Measurements from ENCODE around the gene NT5C. TPM values are rescaled to one million over a fixed set of nuclear protein-coding genes. Genes with fewer than 3 reads are reported as not detected.

Gene NT5C
- total RNA-seq, 1 donor from 2014 or later: 66.6 TPM

- ATAC-seq: peak; percentile 43
Measured at GRCh38 chr17:75114552-75115314, 16.8 kb downstream of the NT5C start.

- peak; percentile 65 for ATAC-seq
Measured at GRCh38 chr17:75113798-75114551, 17.6 kb downstream of the NT5C start.

- ATAC-seq: no peak
Measured at GRCh38 chr17:75111777-75112335, 19.7 kb downstream of the NT5C start.

- peak; percentile 1 for ATAC-seq
Measured at GRCh38 chr17:75110234-75110937, 21.2 kb downstream of the NT5C start.

GRCh38 chr17:75109407-75110233, 21.9 kb downstream of the NT5C start, which contains the start of gene ARMC7:
Gene ARMC7, plus strand, starts transcription at chr17:75109969. Its CDS starts 320 bp downstream, at chr17:75110289.
- ATAC-seq: peak; percentile 79

GRCh38 chr17:75109046-75109406, 22.5 kb downstream of the NT5C start:
- no peak for ATAC-seq

GRCh38 chr17:75108193-75108592, 23.3 kb downstream of the NT5C start:
- no peak for ATAC-seq

- peak; percentile 40 for ATAC-seq
Measured at GRCh38 chr17:75105126-75106080, 26.1 kb downstream of the NT5C start.

GRCh38 chr17:75103601-75104554, 27.7 kb downstream of the NT5C start:
- ATAC-seq: no peak

- ATAC-seq: no peak
Measured at GRCh38 chr17:75102385-75102821, 29.1 kb downstream of the NT5C start.

- ATAC-seq: no peak
Measured at GRCh38 chr17:75099881-75100595, 31.5 kb downstream of the NT5C start.

- ATAC-seq: no peak
Measured at GRCh38 chr17:75098861-75099260, 32.7 kb downstream of the NT5C start.

- ATAC-seq: no peak
Measured at GRCh38 chr17:75097865-75098264, 33.7 kb downstream of the NT5C start.

- ATAC-seq: peak; percentile 92
Measured at GRCh38 chr17:75096082-75096625, 35.4 kb downstream of the NT5C start.

GRCh38 chr17:75094871-75095399, 36.6 kb downstream of the NT5C start:
- ATAC-seq: no peak

GRCh38 chr17:75093548-75094158, 37.9 kb downstream of the NT5C start:
- ATAC-seq: no peak

- no peak for ATAC-seq
Measured at GRCh38 chr17:75091855-75092327, 39.7 kb downstream of the NT5C start.
